Measurements from ENCODE around the gene MRPL14. TPM values are rescaled to one million over a fixed set of nuclear protein-coding genes. Genes with fewer than 3 reads are reported as not detected.
A peak's percentile ranks its signal among the peaks of the same experiment; 100 is the strongest.

Gene MRPL14
- total and polyA plus RNA-seq, 9 of the 15 experiments (the other 6 are each of a cell fraction or from before 2014, with no cell fraction given), result 126 to 424 (median 165) TPM

DNA sequence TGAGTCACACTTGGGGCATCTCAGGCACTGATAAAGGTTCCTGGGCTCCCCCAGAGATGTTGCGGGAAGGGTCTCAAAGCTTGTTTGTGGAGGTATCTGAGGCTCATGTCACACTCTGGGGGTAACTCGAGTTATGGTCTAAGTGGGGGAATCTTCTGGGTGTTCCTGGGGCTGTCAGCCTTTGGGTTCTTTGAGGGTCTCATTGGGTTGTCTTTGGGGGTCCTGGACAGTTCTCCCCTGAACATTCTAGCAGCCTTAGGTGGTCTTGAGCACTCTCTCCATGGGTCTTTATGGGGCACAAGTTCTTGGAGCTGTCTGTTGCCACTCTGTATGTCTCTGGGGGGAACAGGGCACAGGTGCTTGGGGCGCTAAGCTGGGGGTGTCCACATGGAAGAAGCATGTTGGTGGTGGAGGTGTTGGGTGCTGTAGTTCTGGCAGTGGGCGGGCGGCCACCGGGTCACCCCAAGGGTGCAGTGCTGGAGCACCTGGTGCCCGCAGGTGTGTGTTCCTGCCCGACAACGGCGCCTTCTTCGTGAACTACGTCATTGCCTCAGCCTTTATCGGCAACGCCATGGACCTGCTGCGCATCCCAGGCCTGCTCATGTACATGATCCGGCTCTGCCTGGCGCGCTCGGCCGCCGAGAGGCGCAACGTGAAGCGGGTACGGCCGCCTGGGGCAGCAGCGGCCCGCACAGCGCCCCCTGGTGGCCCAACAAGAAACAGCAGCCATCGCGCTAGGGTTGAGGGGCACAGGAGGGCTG lies 24.3 kb upstream of the MRPL14 start (continued):
- TF ChIP-seq ZNF764 (CRISPR knock-in tag; IDR thresholded peaks at IDR 0.05; ENCODE audit: low read depth) (no peak), NFYB (IDR thresholded peaks at IDR 0.05; ENCODE audit: extremely low read depth, insufficient read length) (no peak), SPI1 (IDR thresholded peaks at IDR 0.05; ENCODE audit: borderline replicate concordance, low read depth, low read length) (no peak), KLF16 (IDR thresholded peaks at IDR 0.05) (peak; percentile 69; the same call in 1 of the 2 replicates), ZNF592 (IDR thresholded peaks at IDR 0.05) (no peak; the same call in 1 of the 2 replicates), SOX6 (IDR thresholded peaks at IDR 0.05) (no peak), ZNF77 (CRISPR knock-in tag; IDR thresholded peaks at IDR 0.05) (no peak), ZNF445 (CRISPR knock-in tag; IDR thresholded peaks at IDR 0.05; ENCODE audit: low read depth) (no peak), PHTF2 (CRISPR knock-in tag; IDR thresholded peaks at IDR 0.05) (no peak), PTBP1 (IDR thresholded peaks at IDR 0.05; ENCODE audit: low read depth, low read length) (no peak), HDAC8 (tag; IDR thresholded peaks at IDR 0.05) (no peak), RNF2 (IDR thresholded peaks at IDR 0.05) (no peak), SIRT6 (IDR thresholded peaks at IDR 0.05; ENCODE audit: low read depth, low read length) (no peak), BRCA1 (IDR thresholded peaks at IDR 0.05) (no peak), BRCA1 (CRISPR knock-in tag; IDR thresholded peaks at IDR 0.05) (no peak), ZBTB8A (IDR thresholded peaks at IDR 0.05; ENCODE audit: partially characterized antibody) (no peak), PCBP2 (IDR thresholded peaks at IDR 0.05; ENCODE audit: low read depth, low read length, poor library complexity, severe bottlenecking) (no peak)
- TF ChIP-seq, protein P1, sequence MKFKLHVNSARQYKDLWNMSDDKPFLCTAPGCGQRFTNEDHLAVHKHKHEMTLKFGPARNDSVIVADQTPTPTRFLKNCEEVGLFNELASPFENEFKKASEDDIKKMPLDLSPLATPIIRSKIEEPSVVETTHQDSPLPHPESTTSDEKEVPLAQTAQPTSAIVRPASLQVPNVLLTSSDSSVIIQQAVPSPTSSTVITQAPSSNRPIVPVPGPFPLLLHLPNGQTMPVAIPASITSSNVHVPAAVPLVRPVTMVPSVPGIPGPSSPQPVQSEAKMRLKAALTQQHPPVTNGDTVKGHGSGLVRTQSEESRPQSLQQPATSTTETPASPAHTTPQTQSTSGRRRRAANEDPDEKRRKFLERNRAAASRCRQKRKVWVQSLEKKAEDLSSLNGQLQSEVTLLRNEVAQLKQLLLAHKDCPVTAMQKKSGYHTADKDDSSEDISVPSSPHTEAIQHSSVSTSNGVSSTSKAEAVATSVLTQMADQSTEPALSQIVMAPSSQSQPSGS (CRISPR knock-in tag; IDR thresholded peaks at IDR 0.05), result no peak
- TF ChIP-seq, protein P2, sequence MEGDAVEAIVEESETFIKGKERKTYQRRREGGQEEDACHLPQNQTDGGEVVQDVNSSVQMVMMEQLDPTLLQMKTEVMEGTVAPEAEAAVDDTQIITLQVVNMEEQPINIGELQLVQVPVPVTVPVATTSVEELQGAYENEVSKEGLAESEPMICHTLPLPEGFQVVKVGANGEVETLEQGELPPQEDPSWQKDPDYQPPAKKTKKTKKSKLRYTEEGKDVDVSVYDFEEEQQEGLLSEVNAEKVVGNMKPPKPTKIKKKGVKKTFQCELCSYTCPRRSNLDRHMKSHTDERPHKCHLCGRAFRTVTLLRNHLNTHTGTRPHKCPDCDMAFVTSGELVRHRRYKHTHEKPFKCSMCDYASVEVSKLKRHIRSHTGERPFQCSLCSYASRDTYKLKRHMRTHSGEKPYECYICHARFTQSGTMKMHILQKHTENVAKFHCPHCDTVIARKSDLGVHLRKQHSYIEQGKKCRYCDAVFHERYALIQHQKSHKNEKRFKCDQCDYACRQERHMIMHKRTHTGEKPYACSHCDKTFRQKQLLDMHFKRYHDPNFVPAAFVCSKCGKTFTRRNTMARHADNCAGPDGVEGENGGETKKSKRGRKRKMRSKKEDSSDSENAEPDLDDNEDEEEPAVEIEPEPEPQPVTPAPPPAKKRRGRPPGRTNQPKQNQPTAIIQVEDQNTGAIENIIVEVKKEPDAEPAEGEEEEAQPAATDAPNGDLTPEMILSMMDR (IDR thresholded peaks at IDR 0.05 in 2 of 3, conservative IDR thresholded peaks at IDR 0.05 in 1 of 3; ENCODE audit: insufficient read depth in 2 of 3, low read depth in 1 of 3, low read length in 3 of 3), result peak; percentile 100
- TF ChIP-seq, protein P3, sequence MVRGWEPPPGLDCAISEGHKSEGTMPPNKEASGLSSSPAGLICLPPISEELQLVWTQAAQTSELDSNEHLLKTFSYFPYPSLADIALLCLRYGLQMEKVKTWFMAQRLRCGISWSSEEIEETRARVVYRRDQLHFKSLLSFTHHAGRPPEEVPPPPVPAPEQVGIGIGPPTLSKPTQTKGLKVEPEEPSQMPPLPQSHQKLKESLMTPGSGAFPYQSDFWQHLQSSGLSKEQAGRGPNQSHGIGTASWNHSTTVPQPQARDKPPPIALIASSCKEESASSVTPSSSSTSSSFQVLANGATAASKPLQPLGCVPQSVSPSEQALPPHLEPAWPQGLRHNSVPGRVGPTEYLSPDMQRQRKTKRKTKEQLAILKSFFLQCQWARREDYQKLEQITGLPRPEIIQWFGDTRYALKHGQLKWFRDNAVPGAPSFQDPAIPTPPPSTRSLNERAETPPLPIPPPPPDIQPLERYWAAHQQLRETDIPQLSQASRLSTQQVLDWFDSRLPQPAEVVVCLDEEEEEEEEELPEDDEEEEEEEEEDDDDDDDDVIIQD (CRISPR knock-in tag; IDR thresholded peaks at IDR 0.05), result no peak

Measured in K562 (cell line).